Activated naive CD8-positive, alpha-beta T cell treated with anti-CD3 and anti-CD28 coated beads, Interleukin-2, amount 50 U/mL, for 16 hours (primary cell): ENCODE data around the gene SPTLC2.
"Not testable (repeated sequence)": the region's sequence is repeated elsewhere in the genome, so short reads cannot be mapped to it uniquely, and the experiment has no call there.

Experiments used
- DNase-seq: peaks from one replicate; pipeline ENCODE4 v3.0.0-alpha.2; 2020; ENCODE audit warnings: low read depth, low spot score

Gene SPTLC2

GRCh38 chr14:77589099-77589498 lies 27.3 kb downstream of the SPTLC2 start:
- no peak for DNase-seq

- DNase-seq, result not testable (repeated sequence)
Measured at GRCh38 chr14:77588411-77589025, 27.9 kb downstream of the SPTLC2 start.

- DNase-seq, result no peak
Measured at GRCh38 chr14:77585385-77585784, 31.1 kb downstream of the SPTLC2 start.

GRCh38 chr14:77584809-77585208 lies 31.6 kb downstream of the SPTLC2 start:
- DNase-seq, result no peak

GRCh38 chr14:77583657-77584056 lies 32.8 kb downstream of the SPTLC2 start:
- no peak for DNase-seq

- no peak for DNase-seq
Measured at GRCh38 chr14:77582511-77582910, 33.9 kb downstream of the SPTLC2 start.

GRCh38 chr14:77580964-77581505 lies 35.4 kb downstream of the SPTLC2 start:
- no peak for DNase-seq

GRCh38 chr14:77580477-77580876 lies 36.0 kb downstream of the SPTLC2 start:
- no peak for DNase-seq

GRCh38 chr14:77579780-77580179 lies 36.7 kb downstream of the SPTLC2 start:
- DNase-seq, result no peak

GRCh38 chr14:77579065-77579464 lies 37.4 kb downstream of the SPTLC2 start:
- DNase-seq, result no peak

GRCh38 chr14:77574446-77575115 lies 41.9 kb downstream of the SPTLC2 start:
- no peak for DNase-seq

- no peak for DNase-seq
Measured at GRCh38 chr14:77573964-77574363, 42.5 kb downstream of the SPTLC2 start.

- no peak for DNase-seq
Measured at GRCh38 chr14:77570706-77571268, 45.6 kb downstream of the SPTLC2 start.

- DNase-seq, result no peak
Measured at GRCh38 chr14:77565994-77566305, 50.5 kb downstream of the SPTLC2 start.

- no peak for DNase-seq
Measured at GRCh38 chr14:77565289-77565993, 51.0 kb downstream of the SPTLC2 start.

GRCh38 chr14:77562681-77563080 lies 53.8 kb downstream of the SPTLC2 start:
- no peak for DNase-seq

- no peak for DNase-seq
Measured at GRCh38 chr14:77561881-77562280, 54.6 kb downstream of the SPTLC2 start.

GRCh38 chr14:77559381-77559780 lies 57.1 kb downstream of the SPTLC2 start:
- DNase-seq, result no peak

GRCh38 chr14:77557391-77557790 lies 59.0 kb downstream of the SPTLC2 start:
- DNase-seq, result no peak

- no peak for DNase-seq
Measured at GRCh38 chr14:77556946-77557345, 59.5 kb downstream of the SPTLC2 start.

- DNase-seq, result no peak
Measured at GRCh38 chr14:77554816-77555599, 61.4 kb downstream of the SPTLC2 start.

- no peak for DNase-seq
Measured at GRCh38 chr14:77554207-77554606, 62.2 kb downstream of the SPTLC2 start.
